Measurements from ENCODE around the gene PSMD13. TPM values are rescaled to one million over a fixed set of nuclear protein-coding genes. Genes with fewer than 3 reads are reported as not detected.

PSMD13 gene
- polyA plus RNA-seq, 3 donors from 2014 or later, result 257 to 353 (median 345) TPM

GRCh38 chr11:297051-297585 is 60.3 kb downstream of the PSMD13 start:
- peak overlapping the region; percentile 62 to 80 (median 67) for H3K4me3 Mint-ChIP-seq
- H3K27ac Mint-ChIP-seq, result peak overlapping the region; percentile 50 to 95 (median 88)
- peaks cover 4 to 11% (median 10%) of the 10 kb centered on the region in 3 donors for H3K27me3 Mint-ChIP-seq (ENCODE audit: low read depth in 3 of 3)
- no peaks in the 10 kb centered on the region for H3K9me3 Mint-ChIP-seq
- H3K36me3 Mint-ChIP-seq, result no peaks in the 10 kb centered on the region
- peak in 1 of 3 donors; percentile 29 for DNase-seq
- peaks cover 26 to 31% of the 10 kb centered on the region in 2 donors for H3K4me1 Mint-ChIP-seq

- H3K27ac Mint-ChIP-seq, result peak overlapping the region; percentile 50 to 95 (median 88)
- peaks cover 26 to 31% of the 10 kb centered on the region in 2 donors for H3K4me1 Mint-ChIP-seq
- DNase-seq, result peak; percentile 68 to 80 (median 79)
- no peaks in the 10 kb centered on the region for H3K36me3 Mint-ChIP-seq
- no peaks in the 10 kb centered on the region for H3K9me3 Mint-ChIP-seq
- H3K27me3 Mint-ChIP-seq (ENCODE audit: low read depth in 3 of 3), result peaks cover 4 to 11% (median 10%) of the 10 kb centered on the region in 3 donors
- peak overlapping the region; percentile 62 to 80 (median 67) for H3K4me3 Mint-ChIP-seq
These were observed 61.0 kb downstream of the PSMD13 start for GRCh38 chr11:297586-298405.

- DNase-seq, result no peak
- peaks cover 6 to 11% (median 11%) of the 10 kb centered on the region in 3 donors for H3K27me3 Mint-ChIP-seq (ENCODE audit: low read depth in 3 of 3)
- peaks cover 26 to 33% of the 10 kb centered on the region in 2 donors for H3K4me1 Mint-ChIP-seq
- H3K9me3 Mint-ChIP-seq, result no peaks in the 10 kb centered on the region
- H3K4me3 Mint-ChIP-seq, result peak overlapping the region in 4 of 5 donors; percentile 62 to 80 (median 70)
- H3K27ac Mint-ChIP-seq, result peak overlapping the region in 4 of 6 donors; percentile 28 to 89 (median 58)
- H3K36me3 Mint-ChIP-seq, result no peaks in the 10 kb centered on the region
These were observed 61.8 kb downstream of the PSMD13 start for GRCh38 chr11:298406-299065.

- DNase-seq, result no peak
- peaks cover 9 to 11% (median 11%) of the 10 kb centered on the region in 3 donors for H3K27me3 Mint-ChIP-seq (ENCODE audit: low read depth in 3 of 3)
- H3K4me1 Mint-ChIP-seq, result peaks cover 26 to 33% of the 10 kb centered on the region in 2 donors
- H3K36me3 Mint-ChIP-seq, result no peaks in the 10 kb centered on the region
- no peaks in the 10 kb centered on the region for H3K9me3 Mint-ChIP-seq
- peak within 1 kb of the TSS in 4 of 6 donors; percentile 28 to 89 (median 58) for H3K27ac Mint-ChIP-seq
- peak within 1 kb of the TSS in 3 of 5 donors; percentile 62 to 80 (median 67) for H3K4me3 Mint-ChIP-seq
These were observed 62.5 kb downstream of the PSMD13 start, which contains the start of gene IFITM5 for GRCh38 chr11:299081-299891. Gene IFITM5, minus strand, starts transcription at chr11:299526. Its CDS starts 36 bp downstream, at chr11:299490.

- Mint-ChIP-seq H3K36me3 (no peaks in the 10 kb centered on the region), H3K4me1 (peaks cover 31 to 35% of the 10 kb centered on the region in 2 donors), H3K27me3 (ENCODE audit: low read depth in 3 of 3) (peaks cover 9 to 14% (median 11%) of the 10 kb centered on the region in 3 donors), H3K27ac (peak overlapping the region in 1 of 6 donors; percentile 28), H3K9me3 (no peaks in the 10 kb centered on the region), H3K4me3 (no peak overlapping the region)
- no peak for DNase-seq
These were observed 63.4 kb downstream of the PSMD13 start for GRCh38 chr11:299951-300735.

Other genes with a start within 250 kb of the PSMD13 start
- not detected for gene SCGB1C1, start 43.9 kb upstream of the PSMD13 start, polyA plus RNA-seq
- 10 to 100 TPM; 12.1 to 39.5 (median 24.6) TPM for gene BET1L, start 29.6 kb upstream of the PSMD13 start, polyA plus RNA-seq
- 100 to 1,000 TPM in 2 of 3 donors, 10 to 100 TPM in 1; 91.0 to 132 (median 106) TPM for gene RIC8A, start 29.3 kb upstream of the PSMD13 start, polyA plus RNA-seq
- gene SIRT3, start 634 bp upstream of the PSMD13 start, polyA plus RNA-seq, result 10 to 100 TPM in 1 of 3 donors, 1 to 10 TPM in 2; 6.7 to 11.1 (median 7.4) TPM
- gene NLRP6, start 41.4 kb downstream of the PSMD13 start, polyA plus RNA-seq, result 1 to 10 TPM in 2 of 3 donors, not detected in 1; 1.6 to 5.1 TPM
- gene PGGHG, start 52.1 kb downstream of the PSMD13 start, polyA plus RNA-seq, result 10 to 100 TPM in 2 of 3 donors, 1 to 10 TPM in 1; 8.1 to 17.4 (median 11.4) TPM
- gene IFITM5, start 62.5 kb downstream of the PSMD13 start, polyA plus RNA-seq, result not detected
- gene IFITM2, start 70.8 kb downstream of the PSMD13 start, polyA plus RNA-seq, result 1,000 to 10,000 TPM; 4,348 to 7,867 (median 6,958) TPM
- 1,000 to 10,000 TPM; 2,792 to 4,533 (median 3,562) TPM for gene IFITM1, start 77.1 kb downstream of the PSMD13 start, polyA plus RNA-seq
- 100 to 1,000 TPM; 138 to 675 (median 423) TPM for gene IFITM3, start 83.9 kb downstream of the PSMD13 start, polyA plus RNA-seq
- under 1 TPM in 1 of 3 donors, not detected in 2; 0.53 TPM for gene B4GALNT4, start 132.5 kb downstream of the PSMD13 start, polyA plus RNA-seq
- under 1 TPM in 1 of 3 donors, not detected in 2; 0.36 TPM for gene PKP3, start 157.2 kb downstream of the PSMD13 start, polyA plus RNA-seq
- 100 to 1,000 TPM; 238 to 392 (median 259) TPM for gene SIGIRR, start 178.0 kb downstream of the PSMD13 start, polyA plus RNA-seq
- gene ANO9, start 205.0 kb downstream of the PSMD13 start, polyA plus RNA-seq, result 1 to 10 TPM in 2 of 3 donors, not detected in 1; 2.3 to 4.4 TPM
- 10 to 100 TPM; 11.5 to 17.3 (median 16.1) TPM for gene PTDSS2, start 213.3 kb downstream of the PSMD13 start, polyA plus RNA-seq